SH-SY5Y (cell line): Measurements from ENCODE around the gene GPR87.

Experiments used
- GATA2 ChIP-seq: IDR thresholded peaks from 2 replicates; pipeline ENCODE4 v1.6.1; 2011; ENCODE audit warnings: mild to moderate bottlenecking, low read depth, low read length
- GATA3 ChIP-seq: IDR thresholded peaks from 2 replicates; pipeline ENCODE4 v1.6.1; 2011; ENCODE audit warnings: low read depth, mild to moderate bottlenecking, low read length, moderate library complexity

DNA sequence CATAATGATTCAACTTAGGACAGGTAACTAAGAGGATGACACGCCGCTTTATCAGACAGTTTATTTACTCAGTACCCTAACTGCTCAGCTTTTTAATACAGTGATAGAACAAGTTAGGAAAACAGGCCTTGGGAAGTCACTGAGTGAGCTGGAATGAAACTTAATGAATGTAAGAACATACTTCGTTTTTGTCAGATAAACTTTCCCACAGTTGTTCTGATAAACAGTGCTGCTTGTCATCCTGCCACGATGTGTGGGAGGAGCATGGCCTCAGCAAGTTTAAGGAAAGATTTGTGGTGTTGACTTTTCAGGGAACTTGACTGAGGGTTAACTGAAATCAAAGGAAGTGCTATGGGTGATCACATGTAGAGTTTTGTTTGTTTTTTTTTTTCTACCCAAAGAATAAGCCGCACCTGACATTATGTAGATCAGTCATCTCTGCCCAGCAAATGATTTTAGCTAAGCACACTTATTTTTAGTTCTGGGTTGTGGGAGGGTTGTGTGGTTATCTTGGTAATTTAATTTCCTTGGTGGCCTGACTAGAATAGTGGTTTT is 32.6 kb downstream of the GPR87 start:
- no peak for TF ChIP-seq GATA2
- TF ChIP-seq GATA3, result no peak
